HEK293 (cell line): Measurements from ENCODE around the gene MAP1B.

Source experiments
- MZF1 ChIP-seq: fragments of 450-650 bp; formaldehyde crosslinking; IDR thresholded peaks from 2 replicates; pipeline ENCODE4 v1.5.1; 2017; ENCODE audit warnings: missing biosample characterization, missing genetic modification characterization, borderline replicate concordance
- ZNF146 ChIP-seq: fragments of 450-650 bp; formaldehyde crosslinking; IDR thresholded peaks from 2 replicates; pipeline ENCODE4 v1.5.1; 2016; ENCODE audit warnings: missing biosample characterization, missing genetic modification characterization
- ZNF214 ChIP-seq: fragments of 450-650 bp; formaldehyde crosslinking; IDR thresholded peaks from 2 replicates; pipeline ENCODE4 v1.5.1; 2017; ENCODE audit warnings: missing biosample characterization, mild to moderate bottlenecking, missing genetic modification characterization, borderline replicate concordance
- ZNF24 ChIP-seq: fragments of 450-650 bp; formaldehyde crosslinking; IDR thresholded peaks from 2 replicates; pipeline ENCODE4 v1.5.1; 2016; ENCODE audit warnings: missing biosample characterization, missing genetic modification characterization
- ZNF335 ChIP-seq: fragments of 450-650 bp; formaldehyde crosslinking; conservative IDR thresholded peaks from 2 replicates; pipeline ENCODE4 v1.5.1; 2016; ENCODE audit warnings: missing biosample characterization, missing genetic modification characterization
- ZNF37A ChIP-seq: fragments of 450-650 bp; IDR thresholded peaks from 2 replicates; pipeline ENCODE4 v1.5.1; 2018; ENCODE audit warnings: missing biosample characterization, missing genetic modification characterization
- ZNF670 ChIP-seq: fragments of 450-650 bp; formaldehyde crosslinking; IDR thresholded peaks from 2 replicates; pipeline ENCODE4 v1.5.1; 2016; ENCODE audit warnings: missing biosample characterization, missing genetic modification characterization, low read depth
- TF ChIP-seq, protein P1 (sequence below): fragments of 450-650 bp; formaldehyde crosslinking; IDR thresholded peaks from 2 replicates; pipeline ENCODE4 v1.5.1; 2016; ENCODE audit warnings: missing biosample characterization, missing genetic modification characterization

DNA sequence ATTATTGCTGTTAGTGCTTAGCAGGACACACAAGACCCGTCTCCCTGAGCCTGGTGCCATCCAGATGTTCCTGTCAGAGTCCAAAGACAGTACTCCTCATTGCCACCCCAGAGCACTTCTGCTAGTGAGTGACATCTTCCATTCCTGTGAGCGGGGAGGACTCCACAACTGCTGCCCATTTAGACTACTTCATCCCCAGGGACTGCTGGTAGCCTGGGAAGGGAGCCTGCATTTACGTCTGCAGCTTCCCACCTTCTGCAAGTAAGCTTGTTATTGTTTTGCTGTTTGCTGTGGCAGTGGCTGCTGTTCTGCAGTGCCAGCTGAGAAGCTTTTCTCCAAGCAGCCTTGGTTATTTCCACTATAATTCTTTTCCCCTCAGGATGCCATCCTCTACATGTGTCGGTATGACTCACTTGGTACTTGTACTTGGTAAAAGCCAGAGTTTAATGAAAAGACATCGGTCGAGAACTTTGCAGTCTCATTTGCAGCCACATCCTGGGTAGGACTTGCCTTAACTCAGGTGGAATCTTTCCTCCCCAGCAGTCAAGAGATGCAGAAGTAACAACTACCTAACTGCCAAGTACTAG, 10.6 kb upstream of the MAP1B start:
- TF ChIP-seq, protein P1, sequence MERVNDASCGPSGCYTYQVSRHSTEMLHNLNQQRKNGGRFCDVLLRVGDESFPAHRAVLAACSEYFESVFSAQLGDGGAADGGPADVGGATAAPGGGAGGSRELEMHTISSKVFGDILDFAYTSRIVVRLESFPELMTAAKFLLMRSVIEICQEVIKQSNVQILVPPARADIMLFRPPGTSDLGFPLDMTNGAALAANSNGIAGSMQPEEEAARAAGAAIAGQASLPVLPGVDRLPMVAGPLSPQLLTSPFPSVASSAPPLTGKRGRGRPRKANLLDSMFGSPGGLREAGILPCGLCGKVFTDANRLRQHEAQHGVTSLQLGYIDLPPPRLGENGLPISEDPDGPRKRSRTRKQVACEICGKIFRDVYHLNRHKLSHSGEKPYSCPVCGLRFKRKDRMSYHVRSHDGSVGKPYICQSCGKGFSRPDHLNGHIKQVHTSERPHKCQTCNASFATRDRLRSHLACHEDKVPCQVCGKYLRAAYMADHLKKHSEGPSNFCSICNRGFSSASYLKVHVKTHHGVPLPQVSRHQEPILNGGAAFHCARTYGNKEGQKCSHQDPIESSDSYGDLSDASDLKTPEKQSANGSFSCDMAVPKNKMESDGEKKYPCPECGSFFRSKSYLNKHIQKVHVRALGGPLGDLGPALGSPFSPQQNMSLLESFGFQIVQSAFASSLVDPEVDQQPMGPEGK (tag by site-specific recombination): no peak
- TF ChIP-seq ZNF335 (tag by site-specific recombination): no peak
- TF ChIP-seq ZNF670 (tag by site-specific recombination): no peak
- TF ChIP-seq ZNF214 (tag by site-specific recombination): no peak
- no peak for TF ChIP-seq ZNF24 (tag by site-specific recombination)
- TF ChIP-seq ZNF37A (tag by site-specific recombination): no peak
- TF ChIP-seq MZF1 (tag by site-specific recombination): no peak
- TF ChIP-seq ZNF146 (tag by site-specific recombination): no peak
